Mucosa of stomach (tissue), 1 donor: ENCODE measurements around the gene TMEM41A.

Experiments used
- H3K27me3 ChIP-seq: one replicate; pipeline ENCODE4 v1.7.0; 2013; ENCODE audit warnings: mild to moderate bottlenecking, low read length; ENCODE audit not compliant: control insufficient read depth, insufficient read depth
- H3K36me3 ChIP-seq: one replicate; pipeline ENCODE4 v1.7.0; 2013; ENCODE audit warnings: low read length; ENCODE audit not compliant: control insufficient read depth, insufficient read depth
- H3K4me1 ChIP-seq: one replicate; pipeline ENCODE4 v1.7.0; 2013; ENCODE audit warnings: mild to moderate bottlenecking, low read length; ENCODE audit not compliant: control insufficient read depth, insufficient read depth
- H3K4me3 ChIP-seq: one replicate; pipeline ENCODE4 v1.7.0; 2013; ENCODE audit warnings: low read length
- H3K9ac ChIP-seq: one replicate; pipeline ENCODE4 v1.7.0; 2013; ENCODE audit warnings: mild to moderate bottlenecking, low read length, moderate library complexity
- H3K9me3 ChIP-seq: one replicate; pipeline ENCODE4 v1.7.0; 2013; ENCODE audit warnings: mild to moderate bottlenecking, low read length, moderate library complexity; ENCODE audit not compliant: control insufficient read depth
- donor health status: Pancreatic carcinoma.

TMEM41A gene

DNA sequence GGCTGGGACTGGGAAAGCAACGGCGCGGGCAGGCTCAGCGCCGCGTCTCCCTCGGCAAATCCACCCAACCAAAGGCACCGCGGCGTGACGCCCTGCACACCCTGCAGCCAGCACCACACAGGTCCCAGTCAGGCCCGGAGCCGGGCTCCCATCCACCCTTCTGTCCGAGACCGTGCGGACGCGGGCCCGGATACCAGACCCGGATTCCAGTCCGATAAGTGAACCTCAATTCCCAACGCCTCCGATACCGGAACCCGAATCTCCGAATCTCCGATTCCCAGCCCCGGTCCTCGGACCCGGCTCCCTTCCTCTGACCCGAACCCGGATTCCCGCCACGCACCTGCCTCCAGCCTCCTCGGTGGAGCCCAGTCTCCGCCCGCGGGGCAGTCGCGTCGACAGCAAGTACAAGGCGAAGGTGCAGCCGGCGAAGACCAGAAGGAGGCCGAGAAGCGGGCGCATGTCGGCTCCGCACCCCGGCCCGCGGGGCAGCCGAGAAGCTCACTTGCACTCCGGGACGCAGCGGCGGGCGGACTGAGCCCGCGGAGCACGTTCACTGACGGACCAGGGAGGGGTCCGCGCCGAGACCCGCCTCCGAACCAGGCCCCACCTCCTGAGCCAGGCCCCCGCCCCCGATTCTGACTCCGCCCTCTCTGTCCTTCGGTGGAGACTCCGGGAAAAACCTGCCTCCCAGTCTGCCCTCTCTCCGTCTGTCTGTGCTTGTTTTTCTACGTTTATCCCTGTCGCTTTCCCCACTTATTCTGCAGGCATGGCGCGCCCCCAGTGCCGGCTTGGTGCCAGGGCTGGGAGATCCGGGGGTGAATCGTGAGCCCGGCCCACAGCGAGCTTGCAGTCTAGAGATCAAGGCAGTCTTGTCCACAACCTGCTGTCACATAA, at the start of gene TMEM41A:
TSS of gene TMEM41A (minus strand) at position 533 of the 894 bp plus-strand sequence. CDS start at position 459, 74 bp downstream.
- no peaks in the 10 kb centered on the region for H3K27me3 ChIP-seq
- peaks cover 23% of the 10 kb centered on the region for H3K4me1 ChIP-seq
- H3K4me3 ChIP-seq: peak within 1 kb of the TSS; percentile 78
- H3K9ac ChIP-seq: peak within 1 kb of the TSS; percentile 92
- peaks cover 6% of the 10 kb centered on the region for H3K36me3 ChIP-seq
- H3K9me3 ChIP-seq: no peaks in the 10 kb centered on the region

GRCh38 chr3:185540695-185541094, 41.9 kb upstream of the TMEM41A start:
- H3K9me3 ChIP-seq: no peaks in the 10 kb centered on the region
- no peak overlapping the region for H3K9ac ChIP-seq
- H3K27me3 ChIP-seq: no peaks in the 10 kb centered on the region
- H3K36me3 ChIP-seq: peaks cover 12% of the 10 kb centered on the region
- no peak overlapping the region for H3K4me3 ChIP-seq
- peaks cover 50% of the 10 kb centered on the region for H3K4me1 ChIP-seq

DNA sequence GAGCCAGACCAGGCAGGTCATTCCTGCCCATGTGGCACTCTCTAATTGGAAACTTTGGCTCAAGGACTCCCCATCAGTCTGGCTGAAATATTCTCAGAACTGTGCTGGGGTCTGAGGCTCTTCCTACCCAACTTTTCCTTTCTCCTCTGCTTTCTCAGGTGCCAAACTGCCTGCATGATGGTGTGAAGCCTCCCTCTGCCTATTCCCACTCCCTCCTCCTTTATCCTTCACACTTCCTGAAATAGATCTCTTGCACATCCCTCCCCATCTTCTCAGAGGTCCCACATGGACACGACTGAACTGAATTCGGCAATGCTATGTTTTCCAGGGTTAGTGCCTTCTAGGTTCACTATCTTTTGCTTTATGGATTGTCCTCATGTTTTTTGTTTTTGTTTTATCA, 41.1 kb upstream of the TMEM41A start:
- H3K36me3 ChIP-seq: peaks cover 12% of the 10 kb centered on the region
- H3K4me1 ChIP-seq: peaks cover 45% of the 10 kb centered on the region
- H3K4me3 ChIP-seq: no peak overlapping the region
- H3K27me3 ChIP-seq: no peaks in the 10 kb centered on the region
- no peak overlapping the region for H3K9ac ChIP-seq
- H3K9me3 ChIP-seq: no peaks in the 10 kb centered on the region

GRCh38 chr3:185537369-185537970, 38.6 kb upstream of the TMEM41A start:
- Histone ChIP-seq H3K9ac (peak overlapping the region; percentile 47), H3K36me3 (peaks cover 9% of the 10 kb centered on the region), H3K4me1 (peaks cover 34% of the 10 kb centered on the region), H3K4me3 (no peak overlapping the region), H3K27me3 (no peaks in the 10 kb centered on the region), H3K9me3 (no peaks in the 10 kb centered on the region)

- H3K9ac ChIP-seq: no peak overlapping the region
- H3K4me1 ChIP-seq: peaks cover 27% of the 10 kb centered on the region
- H3K4me3 ChIP-seq: no peak overlapping the region
- peaks cover 5% of the 10 kb centered on the region for H3K36me3 ChIP-seq
- no peaks in the 10 kb centered on the region for H3K9me3 ChIP-seq
- no peaks in the 10 kb centered on the region for H3K27me3 ChIP-seq
Observed at GRCh38 chr3:185534511-185534910, 35.7 kb upstream of the TMEM41A start.

- Histone ChIP-seq H3K9ac (no peak overlapping the region), H3K9me3 (no peaks in the 10 kb centered on the region), H3K4me1 (peaks cover 27% of the 10 kb centered on the region), H3K4me3 (no peak overlapping the region), H3K36me3 (peaks cover 5% of the 10 kb centered on the region), H3K27me3 (no peaks in the 10 kb centered on the region)
Observed at GRCh38 chr3:185532901-185533300, 34.1 kb upstream of the TMEM41A start.

GRCh38 chr3:185530856-185531255, 32.0 kb upstream of the TMEM41A start:
- Histone ChIP-seq H3K27me3 (no peaks in the 10 kb centered on the region), H3K4me1 (peaks cover 17% of the 10 kb centered on the region), H3K4me3 (no peak overlapping the region), H3K9ac (no peak overlapping the region), H3K9me3 (no peaks in the 10 kb centered on the region), H3K36me3 (peaks cover 5% of the 10 kb centered on the region)

DNA sequence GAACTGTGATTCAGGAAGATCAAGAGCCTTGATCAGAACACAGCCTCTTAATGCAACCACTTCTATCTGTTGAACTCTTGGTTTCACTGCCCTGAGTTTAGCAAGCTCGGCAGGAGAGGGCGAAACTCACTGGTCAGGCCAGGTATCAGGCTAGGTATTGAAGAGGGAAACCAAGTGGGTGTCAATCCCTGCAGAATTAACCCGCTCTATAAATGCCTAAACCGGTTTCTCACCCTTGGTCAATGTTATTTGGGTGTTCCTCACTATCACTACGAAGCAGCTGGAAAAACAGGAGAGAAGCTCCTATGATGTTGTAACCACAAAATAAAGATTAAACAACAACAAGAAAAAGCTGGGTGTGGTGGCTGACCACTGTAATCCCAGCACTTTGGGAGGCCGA, 29.7 kb upstream of the TMEM41A start:
- Histone ChIP-seq H3K4me1 (peaks cover 11% of the 10 kb centered on the region), H3K4me3 (no peak overlapping the region), H3K9ac (no peak overlapping the region), H3K27me3 (no peaks in the 10 kb centered on the region), H3K9me3 (no peaks in the 10 kb centered on the region), H3K36me3 (peaks cover 2% of the 10 kb centered on the region)

- Histone ChIP-seq H3K36me3 (no peaks in the 10 kb centered on the region), H3K4me3 (no peak overlapping the region), H3K4me1 (peaks cover 11% of the 10 kb centered on the region), H3K9ac (no peak overlapping the region), H3K9me3 (no peaks in the 10 kb centered on the region), H3K27me3 (no peaks in the 10 kb centered on the region)
Observed at GRCh38 chr3:185527364-185527763, 28.5 kb upstream of the TMEM41A start.

DNA sequence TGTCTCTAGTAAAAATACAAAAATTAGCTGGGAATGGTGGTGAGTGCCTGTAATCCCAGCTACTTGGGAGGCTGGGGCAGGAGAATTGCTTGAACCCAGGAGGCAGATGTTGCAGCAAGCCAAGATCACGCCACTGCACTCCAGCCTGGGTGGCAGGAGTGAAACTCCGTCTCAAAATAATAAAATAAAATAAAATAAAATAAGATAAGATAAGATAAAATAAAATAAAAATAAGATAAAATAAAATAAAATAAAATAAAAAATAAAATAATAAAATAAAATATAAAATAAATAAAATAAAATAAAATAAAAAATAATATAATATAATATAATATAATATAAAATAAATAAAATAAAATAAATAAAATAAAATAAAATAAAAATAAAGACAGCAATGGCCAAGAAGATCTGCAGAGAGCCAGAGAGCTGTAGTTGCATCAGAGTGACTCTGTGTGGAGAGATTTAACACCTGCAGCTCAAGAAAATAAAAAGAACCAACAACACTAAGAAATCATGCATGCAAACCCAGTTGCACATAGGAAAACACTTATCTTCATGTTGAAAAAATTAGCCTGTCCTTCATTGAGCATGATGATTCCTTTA, 27.6 kb upstream of the TMEM41A start:
- no peaks in the 10 kb centered on the region for H3K36me3 ChIP-seq
- H3K4me3 ChIP-seq: no peak overlapping the region
- no peaks in the 10 kb centered on the region for H3K27me3 ChIP-seq
- no peak overlapping the region for H3K9ac ChIP-seq
- peaks cover 11% of the 10 kb centered on the region for H3K4me1 ChIP-seq
- H3K9me3 ChIP-seq: no peaks in the 10 kb centered on the region

DNA sequence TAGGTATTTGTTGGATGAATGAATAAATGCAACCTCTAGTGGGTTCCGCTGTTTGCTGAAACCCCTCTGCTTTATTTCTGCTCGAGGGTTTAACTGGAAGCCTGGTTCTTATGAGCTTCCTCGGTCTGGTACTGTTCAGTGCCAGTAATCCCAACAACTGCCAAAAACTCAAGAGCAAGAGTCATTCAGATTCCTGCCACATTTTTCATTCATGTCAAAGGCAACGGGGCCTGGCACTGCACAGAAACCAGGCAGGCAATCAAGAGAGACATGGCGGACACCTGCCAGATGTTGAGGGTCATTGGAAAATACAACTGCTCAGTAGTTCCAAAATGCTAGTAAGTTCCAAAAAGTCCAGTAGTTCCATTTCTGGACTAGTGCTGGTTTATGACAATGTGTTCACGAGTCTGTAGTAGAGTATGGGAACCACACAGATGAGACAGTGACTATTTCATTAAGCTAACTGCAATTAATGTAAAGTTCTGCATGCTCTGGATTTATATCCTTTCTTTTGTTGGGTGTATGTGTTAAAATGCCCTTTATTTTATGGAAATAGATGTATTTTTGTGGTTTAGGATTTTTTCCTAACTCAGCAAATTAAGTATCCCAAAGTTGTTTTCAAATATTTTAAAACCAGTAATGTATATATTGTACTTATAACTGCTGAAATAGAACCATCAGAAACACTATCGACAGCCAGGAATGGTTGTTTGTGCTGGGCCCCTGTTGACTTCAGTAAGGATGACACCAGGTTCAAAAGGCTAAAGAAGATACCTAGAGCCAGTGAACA, 22.7 kb upstream of the TMEM41A start:
- peaks cover 5% of the 10 kb centered on the region for H3K36me3 ChIP-seq
- no peak overlapping the region for H3K4me3 ChIP-seq
- H3K9me3 ChIP-seq: no peaks in the 10 kb centered on the region
- no peaks in the 10 kb centered on the region for H3K27me3 ChIP-seq
- H3K9ac ChIP-seq: no peak overlapping the region
- H3K4me1 ChIP-seq: no peaks in the 10 kb centered on the region
